ENCODE results near the gene SNX4.

DNA sequence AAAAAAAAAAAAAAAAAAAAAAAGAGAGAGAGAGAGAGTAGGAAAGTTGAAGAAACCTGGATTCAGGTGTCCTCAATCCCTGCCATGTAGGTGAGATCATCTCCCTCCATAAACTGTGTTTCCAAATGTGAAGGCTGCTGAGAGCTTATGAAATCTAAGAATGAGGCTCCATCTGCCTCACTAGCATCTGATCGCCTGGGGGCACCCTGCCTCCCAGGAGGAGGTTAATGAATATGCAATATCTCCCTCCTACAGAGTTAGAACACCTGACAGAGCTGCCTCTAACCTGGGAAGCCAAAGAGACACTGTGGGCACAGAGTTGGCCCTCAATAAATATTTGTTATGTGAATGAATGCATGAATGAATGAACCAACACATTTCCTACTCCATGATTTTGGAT, 121.0 kb downstream of the SNX4 start:
- TF ChIP-seq, protein P1, sequence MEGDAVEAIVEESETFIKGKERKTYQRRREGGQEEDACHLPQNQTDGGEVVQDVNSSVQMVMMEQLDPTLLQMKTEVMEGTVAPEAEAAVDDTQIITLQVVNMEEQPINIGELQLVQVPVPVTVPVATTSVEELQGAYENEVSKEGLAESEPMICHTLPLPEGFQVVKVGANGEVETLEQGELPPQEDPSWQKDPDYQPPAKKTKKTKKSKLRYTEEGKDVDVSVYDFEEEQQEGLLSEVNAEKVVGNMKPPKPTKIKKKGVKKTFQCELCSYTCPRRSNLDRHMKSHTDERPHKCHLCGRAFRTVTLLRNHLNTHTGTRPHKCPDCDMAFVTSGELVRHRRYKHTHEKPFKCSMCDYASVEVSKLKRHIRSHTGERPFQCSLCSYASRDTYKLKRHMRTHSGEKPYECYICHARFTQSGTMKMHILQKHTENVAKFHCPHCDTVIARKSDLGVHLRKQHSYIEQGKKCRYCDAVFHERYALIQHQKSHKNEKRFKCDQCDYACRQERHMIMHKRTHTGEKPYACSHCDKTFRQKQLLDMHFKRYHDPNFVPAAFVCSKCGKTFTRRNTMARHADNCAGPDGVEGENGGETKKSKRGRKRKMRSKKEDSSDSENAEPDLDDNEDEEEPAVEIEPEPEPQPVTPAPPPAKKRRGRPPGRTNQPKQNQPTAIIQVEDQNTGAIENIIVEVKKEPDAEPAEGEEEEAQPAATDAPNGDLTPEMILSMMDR (conservative IDR thresholded peaks at IDR 0.05; ENCODE audit: low read depth, low read length) = no peak
- TF ChIP-seq EZH2 (IDR thresholded peaks at IDR 0.05; ENCODE audit: low read length, unreplicated experiment) = no peak
- TF ChIP-seq EZH2phosphoT487 (IDR thresholded peaks at IDR 0.05; ENCODE audit: borderline replicate concordance, low read length) = no peak
